ENCODE measurements around the gene TFPI.

- TF ChIP-seq CTCF (conservative IDR thresholded peaks at IDR 0.05) (no peak), EZH2 (IDR thresholded peaks at IDR 0.05; ENCODE audit: low read depth) (no peak)
Measured at GRCh38 chr2:187422282-187422681, 132.0 kb downstream of the TFPI start.

Measured in PC-9 (cell line).